Inflammatory macrophage treated with lipopolysaccharide for 1 hour (primary cell): ENCODE results near the gene OR2T5.
"Not testable (repeated sequence)": the region's sequence is repeated elsewhere in the genome, so short reads cannot be mapped to it uniquely, and the experiment has no call there.

ENCODE experiments used
- DNase-seq, 2 donors: peaks; one replicate each; pipeline ENCODE4 v3.0.0-alpha.2; 2020 to 2022

The OR2T5 gene, protein sequence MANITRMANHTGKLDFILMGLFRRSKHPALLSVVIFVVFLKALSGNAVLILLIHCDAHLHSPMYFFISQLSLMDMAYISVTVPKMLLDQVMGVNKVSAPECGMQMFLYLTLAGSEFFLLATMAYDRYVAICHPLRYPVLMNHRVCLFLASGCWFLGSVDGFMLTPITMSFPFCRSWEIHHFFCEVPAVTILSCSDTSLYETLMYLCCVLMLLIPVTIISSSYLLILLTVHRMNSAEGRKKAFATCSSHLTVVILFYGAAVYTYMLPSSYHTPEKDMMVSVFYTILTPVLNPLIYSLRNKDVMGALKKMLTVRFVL

DNA sequence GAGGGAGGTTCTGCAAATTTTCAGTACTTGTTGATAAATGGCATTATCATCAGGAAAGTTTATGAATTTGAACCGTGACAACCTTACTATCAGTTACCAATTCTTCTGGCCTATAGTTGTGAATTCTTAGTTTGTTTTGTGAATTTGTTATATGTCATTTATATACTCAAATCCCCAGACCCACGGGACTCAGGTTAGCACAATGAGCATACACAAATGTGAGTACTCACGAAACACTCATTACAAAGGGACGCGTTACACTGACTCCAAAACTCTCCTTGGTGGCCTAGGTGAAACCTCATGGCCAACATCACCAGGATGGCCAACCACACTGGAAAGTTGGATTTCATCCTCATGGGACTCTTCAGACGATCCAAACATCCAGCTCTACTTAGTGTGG lies at the start of gene OR2T5:
OR2T5 (plus strand) TSS at position 301 of the 400 bp plus-strand sequence; CDS start at position 301, 0 bp downstream.
- DNase-seq = not testable (repeated sequence)

DNA sequence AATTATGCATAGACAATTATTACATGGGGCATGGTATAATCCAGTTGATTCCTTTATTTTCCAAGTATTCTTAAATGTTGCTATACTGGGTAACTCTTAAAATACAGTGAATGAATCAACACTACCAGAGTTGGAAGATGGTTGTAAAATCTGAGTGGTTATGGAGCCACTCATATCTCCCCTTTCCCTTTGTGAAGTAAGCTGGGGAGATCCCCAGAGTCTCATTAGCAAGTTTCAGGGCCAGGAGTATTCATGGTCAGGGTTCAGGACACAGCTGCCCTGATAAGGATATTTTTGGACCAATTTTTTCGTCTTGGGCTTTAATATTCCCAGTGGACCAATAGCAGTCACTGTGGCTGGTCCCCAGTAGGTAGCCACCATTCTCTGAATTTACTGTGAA lies 49.7 kb upstream of the OR2T5 start:
- DNase-seq = not testable (repeated sequence)

DNA sequence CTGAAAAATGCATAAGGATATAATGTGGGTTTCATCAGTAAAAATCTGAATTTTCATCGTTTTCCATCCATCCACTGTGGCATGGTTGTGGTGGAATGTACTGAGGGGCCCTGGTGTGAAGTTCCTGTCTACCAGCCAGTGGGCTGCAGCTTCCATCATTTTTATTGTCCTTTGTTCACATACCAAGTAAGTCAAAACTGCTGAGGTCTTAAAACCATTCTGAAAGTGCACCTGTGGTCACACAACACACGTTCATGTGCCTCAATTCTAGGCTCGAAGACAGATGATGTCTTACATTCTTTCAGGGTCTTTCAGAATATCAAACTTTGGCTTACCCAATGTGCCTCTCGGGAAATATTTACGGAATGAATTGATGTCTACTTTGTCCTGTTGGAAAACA lies 49.1 kb upstream of the OR2T5 start:
- not testable (repeated sequence) for DNase-seq

DNA sequence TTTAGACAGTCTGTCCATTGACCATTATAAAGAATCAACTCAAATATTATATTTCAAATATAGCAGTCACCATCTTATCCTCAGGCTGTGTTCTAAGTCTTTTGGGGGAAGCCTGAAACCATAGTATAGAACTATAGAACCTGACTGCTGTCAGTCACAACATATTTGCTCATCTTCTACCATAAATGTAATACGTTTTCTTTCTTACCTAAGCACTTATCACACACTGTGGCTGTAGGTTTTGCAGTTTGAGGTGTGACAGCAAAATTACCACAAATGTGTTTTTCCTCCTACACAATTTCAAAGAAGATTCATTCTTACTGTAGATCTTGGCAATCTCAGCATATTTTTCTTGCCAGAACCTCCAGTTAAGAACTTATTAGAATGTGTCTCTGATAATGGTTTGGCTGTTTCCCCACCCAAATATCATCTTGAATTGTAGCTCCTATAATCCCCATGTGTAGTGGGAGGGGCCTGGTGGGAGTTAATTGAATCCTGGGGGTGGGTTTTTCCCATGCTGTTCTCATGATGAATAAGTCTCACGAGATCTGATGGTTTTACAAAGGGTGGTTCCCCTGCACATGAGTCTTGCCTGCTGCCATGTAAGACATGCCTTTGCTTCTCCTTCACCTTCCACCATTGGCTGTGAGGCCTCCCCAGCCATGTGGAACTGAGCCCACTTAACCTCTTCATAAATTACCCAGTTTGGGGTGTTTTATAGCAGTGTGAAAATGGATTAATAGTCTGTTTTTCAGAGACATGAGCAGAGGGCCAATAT lies 45.7 kb upstream of the OR2T5 start:
- not testable (repeated sequence) for DNase-seq

DNA sequence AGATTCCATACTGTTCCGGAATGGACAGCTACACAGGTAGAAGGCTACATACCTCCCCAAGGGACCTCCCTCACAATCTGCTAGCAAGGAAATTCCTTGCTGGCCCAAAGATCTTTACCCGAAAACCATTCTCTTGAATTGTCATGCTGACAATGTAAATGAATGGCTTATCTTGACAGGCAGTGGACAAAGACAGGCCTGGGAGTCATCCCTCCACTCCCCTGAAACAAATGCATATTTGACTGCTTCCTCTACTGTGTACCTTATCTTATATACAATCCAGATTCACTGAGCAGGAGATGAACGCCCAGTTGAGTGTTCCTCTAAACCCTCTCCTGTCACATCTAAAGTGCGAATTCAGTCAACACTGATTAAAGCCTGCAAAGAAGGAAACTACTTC lies 43.8 kb upstream of the OR2T5 start:
- DNase-seq = not testable (repeated sequence)

DNA sequence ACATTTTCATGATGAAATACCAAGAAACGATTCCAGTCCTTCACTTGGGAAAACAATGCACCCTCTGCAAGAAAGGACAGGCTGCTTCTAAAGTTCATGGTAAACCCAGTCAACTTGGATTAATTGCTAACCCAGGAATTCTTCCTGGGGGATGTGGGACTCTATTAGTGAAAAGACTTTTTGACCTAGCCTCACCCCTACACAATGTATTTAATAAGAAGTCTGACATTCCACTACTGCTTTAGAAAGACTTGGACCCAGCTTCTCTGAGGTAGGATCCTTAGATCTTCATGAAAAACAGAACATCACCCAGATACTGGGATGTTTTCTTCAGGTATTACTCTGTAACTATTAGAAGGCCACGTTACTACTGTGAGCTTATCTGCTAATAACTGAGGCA lies 43.0 kb upstream of the OR2T5 start, which contains the start of gene OR2T2:
OR2T2 (plus strand) TSS at position 239 of the 400 bp plus-strand sequence. CDS start 7,161 bp downstream, outside the sequence.
- DNase-seq = not testable (repeated sequence)

DNA sequence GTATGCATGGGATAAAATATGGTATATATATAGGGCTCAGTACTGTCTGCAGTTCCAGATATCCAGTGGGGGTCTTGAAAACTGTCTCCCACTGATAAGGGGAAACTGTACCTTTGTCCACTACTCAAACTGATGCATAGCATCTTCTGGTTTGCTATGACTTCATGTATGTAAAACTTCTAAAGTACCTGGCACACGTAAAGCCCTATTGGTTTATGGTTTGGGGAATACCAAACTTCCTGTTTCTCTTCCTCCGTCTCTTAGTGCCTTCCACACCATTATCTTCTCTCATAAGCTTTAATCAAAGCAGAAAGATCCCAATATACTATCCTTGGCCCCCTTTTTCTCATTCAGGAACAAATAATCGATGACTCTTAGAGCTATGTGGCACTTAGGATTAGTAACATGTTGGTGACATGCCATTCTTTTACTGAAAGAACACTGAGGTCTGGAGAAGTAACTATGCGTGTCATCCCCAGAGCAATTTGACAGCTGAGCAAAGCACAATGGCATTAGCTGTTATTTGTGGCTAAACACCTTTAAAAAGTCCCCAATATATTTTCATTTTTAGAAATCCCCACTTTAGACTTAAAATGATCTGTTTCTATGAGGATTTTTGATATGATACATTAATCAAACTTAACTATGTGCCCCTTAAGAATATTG lies 39.8 kb upstream of the OR2T5 start:
- not testable (repeated sequence) for DNase-seq

DNA sequence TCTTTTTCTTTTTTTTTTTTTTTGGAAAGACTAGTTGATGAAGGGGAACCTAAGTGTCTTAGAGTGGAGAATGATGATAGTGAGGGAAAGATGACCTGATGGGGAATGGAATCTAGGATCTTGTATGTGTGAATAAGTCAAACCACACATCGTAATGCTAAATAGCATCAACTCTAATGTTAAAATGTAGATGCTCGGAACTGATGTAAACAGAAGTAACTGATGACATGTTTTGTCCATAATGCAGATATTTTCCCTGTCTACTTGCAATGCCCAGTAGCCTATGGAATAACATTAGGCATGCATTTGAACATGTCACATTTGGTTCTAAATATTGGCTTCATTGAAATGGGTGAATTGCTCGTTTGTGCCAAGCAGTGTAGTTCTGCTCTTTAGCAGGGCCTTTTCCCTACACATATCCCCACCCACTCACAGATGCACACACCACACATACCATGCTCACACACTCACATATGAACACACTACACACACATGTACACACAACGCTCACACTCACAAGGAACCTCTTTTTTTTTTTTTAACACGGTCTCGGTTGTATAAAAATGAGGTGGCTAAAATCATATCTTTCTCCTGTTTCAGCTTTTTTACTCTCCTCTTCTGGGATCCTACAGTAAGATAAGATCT lies 38.4 kb upstream of the OR2T5 start:
- DNase-seq = not testable (repeated sequence)

DNA sequence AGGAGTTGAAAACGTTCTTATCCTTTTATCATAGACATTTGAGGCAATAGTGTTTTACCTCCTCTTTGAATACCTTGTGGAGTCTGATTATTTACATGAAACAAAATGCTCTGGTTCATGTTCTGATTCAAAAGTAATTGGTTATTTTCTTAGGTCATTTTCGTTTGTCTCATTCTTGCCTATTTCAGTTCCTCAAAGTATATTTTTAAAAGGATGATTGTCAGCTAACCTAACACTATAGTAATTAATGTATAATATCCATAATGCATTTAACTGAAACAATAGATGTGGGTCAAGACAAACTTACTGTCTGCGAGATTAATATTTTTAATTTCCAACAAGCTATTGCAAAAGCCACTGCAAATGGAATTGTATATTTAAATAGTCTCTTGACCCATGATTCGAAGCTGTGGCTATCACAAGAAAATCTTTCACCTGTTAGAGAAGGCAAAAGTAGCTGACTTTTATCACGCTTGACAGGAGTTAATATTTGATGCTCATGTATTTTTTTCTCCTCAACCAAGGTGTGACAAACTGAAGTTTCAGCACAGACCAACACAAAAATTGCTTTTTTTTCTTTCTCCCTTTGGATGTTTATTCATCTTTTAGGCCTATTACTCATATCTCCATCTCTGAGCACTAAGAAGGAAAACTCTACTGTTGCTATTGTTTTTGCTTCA lies 37.8 kb upstream of the OR2T5 start:
- not testable (repeated sequence) for DNase-seq

DNA sequence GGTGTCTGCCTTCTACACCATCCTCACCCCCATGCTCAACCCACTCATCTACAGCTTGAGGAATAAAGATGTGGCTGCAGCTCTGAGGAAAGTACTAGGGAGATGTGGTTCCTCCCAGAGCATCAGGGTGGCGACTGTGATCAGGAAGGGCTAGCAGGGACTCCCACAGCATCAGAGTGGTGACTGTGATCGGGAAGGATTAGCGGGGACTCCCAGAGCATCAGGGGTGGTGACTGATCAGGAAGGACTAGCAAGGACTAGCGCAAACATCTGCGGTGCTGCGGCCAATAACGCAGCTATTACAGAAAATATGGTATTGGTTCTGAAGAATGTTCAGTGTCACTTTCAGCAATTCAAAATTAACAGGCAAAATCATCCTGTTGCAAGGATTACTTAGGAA lies 34.8 kb upstream of the OR2T5 start:
- DNase-seq = not testable (repeated sequence)

DNA sequence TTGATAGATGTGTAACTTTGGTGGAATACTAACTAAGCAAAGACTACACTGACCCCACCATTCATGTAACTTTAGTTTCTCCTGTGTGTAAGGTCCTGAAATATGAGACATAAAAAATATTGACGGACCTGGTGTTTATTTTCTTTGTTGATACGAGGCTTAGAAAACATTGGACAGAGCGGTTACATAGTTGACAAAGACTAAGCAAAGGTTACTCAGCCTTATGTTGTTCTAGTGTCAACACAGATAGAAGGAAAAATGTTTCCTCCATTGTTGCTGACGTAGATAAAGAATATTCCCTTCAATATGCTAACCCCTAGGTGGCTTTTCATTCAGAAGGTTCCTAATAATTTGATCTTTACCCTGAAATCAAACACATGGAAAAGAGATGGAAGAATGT lies 33.3 kb upstream of the OR2T5 start:
- not testable (repeated sequence) for DNase-seq

DNA sequence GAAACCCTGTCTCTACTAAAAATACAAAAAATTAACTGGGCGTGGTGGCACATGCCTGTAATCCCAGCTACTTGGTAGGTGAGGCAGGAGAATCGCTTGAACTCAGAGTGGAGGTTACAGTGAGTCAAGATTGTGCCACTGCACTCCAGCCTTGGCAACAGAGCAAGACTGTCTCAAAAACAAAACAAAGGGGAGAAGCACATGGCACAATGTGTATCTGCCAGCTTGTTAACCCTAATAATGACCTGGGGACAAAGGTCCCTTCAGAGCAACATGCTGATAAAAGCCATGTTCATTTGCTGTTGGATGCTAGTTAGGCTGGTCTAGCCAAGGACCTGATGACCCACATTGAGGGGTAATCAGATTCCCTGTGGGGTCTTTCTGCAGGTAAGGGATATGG lies 31.8 kb upstream of the OR2T5 start:
- DNase-seq = not testable (repeated sequence)

DNA sequence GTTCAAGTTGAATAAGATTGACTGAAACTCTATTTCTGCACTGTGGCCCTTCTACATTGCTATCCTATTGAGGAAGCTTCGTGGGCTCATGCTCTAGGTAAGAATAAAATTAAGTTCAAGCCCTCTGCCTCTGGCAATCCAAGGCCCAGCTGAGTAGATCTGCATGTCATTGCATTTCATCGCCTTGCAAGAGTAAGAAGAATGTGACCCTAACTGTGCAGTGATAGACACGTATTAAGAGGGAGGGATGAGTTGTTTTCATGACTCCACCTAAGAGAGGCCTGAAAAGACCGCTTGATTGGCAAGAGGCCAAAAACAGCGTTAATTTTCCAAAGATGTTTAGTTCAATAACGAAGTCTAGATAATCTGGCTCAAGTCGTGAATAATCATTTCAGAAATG lies 29.3 kb upstream of the OR2T5 start:
- DNase-seq = not testable (repeated sequence)

DNA sequence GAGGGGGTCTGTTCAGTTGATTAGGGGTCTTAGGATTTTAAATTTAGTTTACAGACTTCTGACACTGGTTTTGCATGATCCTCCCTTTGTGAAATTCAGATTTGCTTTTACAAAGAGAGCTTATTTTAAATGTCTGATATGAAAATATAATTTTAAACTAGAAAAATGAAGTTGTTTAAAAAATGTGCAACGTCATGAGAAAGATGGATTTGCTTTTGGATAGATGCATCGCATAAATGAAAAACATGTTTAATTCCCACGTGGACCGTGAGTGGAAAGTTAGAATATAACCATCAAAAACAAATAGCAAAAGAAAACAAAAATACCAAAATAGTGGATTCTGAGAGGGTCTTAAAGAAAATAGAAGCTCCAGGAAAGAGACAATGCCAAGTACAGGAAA lies 17.2 kb upstream of the OR2T5 start:
- no peak for DNase-seq

DNA sequence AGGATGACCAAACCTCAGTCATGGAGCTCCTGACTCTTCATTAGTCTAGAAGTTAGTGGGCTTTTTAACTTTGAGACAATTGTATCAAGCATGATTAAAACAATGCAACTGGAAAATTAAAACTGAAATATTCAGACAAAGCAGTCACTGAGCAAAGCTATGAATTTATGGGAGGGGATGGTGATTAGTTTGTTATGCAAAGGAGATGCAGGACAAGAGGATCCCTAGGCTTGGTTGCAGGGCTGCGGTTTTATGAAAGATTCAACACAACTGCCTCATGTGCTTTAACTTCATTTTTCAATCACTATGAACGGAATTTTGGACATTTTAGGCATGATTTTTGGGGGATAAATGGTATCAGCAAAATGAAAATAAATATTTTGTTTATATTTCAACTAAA lies 16.3 kb upstream of the OR2T5 start:
- DNase-seq = not testable (repeated sequence)

DNA sequence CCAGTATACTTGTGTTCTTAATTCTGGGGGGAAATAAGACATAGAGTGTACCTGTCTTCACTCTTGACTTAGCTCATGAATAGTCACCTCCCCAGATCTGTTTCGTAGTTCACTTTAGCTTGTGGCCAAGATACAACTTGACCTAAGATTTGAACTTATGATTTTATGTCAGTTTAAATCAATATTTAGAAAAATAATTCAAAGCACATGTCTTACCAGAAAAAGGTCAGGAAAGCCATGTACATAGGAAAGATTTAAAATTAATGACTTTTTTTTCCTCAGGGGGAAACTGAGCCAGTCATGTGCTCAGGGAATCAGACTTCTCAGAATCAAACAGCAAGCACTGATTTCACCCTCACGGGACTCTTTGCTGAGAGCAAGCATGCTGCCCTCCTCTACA lies 15.3 kb upstream of the OR2T5 start, which contains the start of gene OR2T3:
OR2T3 (plus strand) TSS at position 301 of the 400 bp plus-strand sequence; CDS start at position 301, 0 bp downstream.
- DNase-seq = not testable (repeated sequence)

DNA sequence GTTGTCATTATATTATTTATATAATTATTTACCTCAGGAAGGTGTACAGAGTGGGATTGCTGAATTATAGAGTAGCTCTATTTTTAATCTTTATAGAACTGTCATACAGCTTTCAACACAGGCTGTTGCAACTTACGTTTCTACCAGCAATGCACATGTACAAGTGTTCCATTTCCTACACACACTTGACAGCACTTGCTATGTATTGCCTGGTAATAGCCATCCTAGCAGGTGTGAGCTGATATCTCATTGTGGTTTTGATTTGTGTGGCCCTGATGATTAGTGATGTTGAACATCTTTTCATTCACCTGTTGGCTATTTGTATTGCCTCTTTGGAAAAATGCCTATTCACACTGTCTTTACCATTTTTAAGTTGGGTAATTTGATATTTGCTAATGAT lies 12.7 kb upstream of the OR2T5 start:
- DNase-seq = not testable (repeated sequence)

DNA sequence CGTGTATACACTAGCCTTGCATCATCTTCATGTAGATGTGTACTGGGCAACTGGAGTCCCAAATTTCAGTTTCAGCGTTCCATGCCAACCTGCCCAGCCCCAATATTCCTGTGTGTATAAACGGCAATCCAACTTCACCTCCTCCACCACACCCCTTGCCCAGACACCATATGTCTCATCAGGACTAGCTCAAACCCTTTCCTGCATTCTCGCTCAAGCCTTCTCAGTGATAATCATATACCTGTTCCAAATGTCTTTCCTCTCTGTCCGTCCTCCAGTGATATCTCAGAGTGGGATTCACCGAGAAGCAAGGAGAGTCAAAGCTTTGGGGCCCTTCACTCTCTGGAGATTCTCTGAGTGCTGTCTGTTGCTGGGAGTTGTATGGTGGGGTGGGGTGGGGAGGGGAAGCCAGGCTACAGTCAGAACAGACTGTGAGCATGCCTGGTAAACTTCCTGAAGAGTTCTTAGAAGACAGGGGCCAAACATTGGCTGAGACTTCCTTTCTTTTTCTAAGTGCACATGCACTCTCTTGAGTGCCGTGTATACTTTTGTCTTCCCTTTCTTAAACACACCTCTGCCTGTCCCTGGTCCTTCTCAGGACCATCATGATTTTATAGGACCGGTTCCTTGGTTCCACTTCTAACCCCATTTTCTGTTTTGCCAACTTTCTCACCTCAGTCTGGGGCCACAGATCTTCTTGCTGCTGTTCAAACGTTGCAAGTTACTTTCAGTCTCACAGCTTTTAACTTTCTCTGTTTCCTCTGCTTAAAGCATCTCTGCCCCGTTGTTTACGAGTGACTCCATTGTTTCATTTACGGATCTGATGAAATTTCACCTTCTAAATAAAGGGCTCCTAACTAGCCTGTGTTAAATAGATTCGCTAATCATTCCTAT lies 6.5 kb upstream of the OR2T5 start:
- DNase-seq = not testable (repeated sequence)

DNA sequence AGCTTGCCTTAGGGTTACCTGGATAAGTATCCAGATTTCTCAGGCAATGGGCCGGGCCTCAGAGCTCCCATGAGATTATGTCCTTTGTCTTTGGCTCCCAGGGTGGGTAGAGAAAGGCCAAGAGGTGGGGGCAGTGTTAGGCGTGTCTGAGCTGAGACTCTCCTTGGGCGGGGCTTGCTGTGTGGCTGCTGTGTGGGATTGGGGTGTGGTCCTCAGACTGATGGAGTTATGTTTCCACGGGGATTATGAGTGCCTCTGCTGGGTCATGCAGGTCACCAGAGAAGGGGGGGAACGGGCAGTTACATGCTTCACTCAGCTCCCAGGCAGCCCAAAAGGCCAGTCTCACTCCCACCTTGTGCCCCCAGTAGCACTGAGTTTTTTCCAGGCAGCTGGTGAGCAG lies 8.3 kb downstream of the OR2T5 start:
- not testable (repeated sequence) for DNase-seq

DNA sequence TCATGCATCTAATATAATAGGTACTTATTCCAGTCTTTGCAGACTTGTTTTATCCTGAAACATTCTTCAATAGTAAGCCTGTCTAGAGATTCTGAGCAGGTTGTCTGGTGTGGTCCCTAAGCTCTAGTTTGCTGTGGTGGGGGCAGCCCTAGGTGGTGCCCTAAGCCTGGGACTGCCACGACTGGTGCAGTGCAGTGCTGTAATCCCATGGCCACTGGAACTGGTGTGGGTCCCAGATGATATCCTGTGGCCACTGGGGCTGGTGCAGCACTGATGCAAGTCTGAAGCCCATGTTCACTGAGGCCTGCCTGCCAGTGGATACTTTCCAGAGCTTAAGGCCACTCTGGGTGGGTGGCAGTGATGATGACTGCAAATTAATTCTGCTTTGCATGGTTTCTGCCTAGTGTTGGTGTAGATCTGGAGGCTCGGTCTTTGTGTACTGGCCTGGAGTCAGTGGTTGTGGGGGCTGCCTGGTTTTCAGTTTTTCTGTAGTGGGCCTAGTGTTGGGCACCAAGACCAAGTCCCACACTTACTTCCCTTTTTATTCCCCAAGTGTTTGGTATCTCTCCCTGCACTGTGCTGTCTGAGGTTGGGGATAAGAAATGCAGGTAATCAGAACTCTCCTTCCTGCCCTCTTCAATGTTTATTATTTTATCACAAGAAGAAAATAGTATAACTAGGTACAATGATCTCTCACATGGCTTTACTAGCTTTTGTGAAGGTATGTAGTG lies 12.1 kb downstream of the OR2T5 start:
- DNase-seq = not testable (repeated sequence)
